T-helper 2 cell treated with Interferon-gamma antibody and Interleukin-4, amounts not matched to agents 100 ng/mL and 5 ng/mL, for 36 hours (primary cell): ENCODE measurements around the gene GRB10. TPM values are rescaled to one million over a fixed set of nuclear protein-coding genes. Genes with fewer than 3 reads are reported as not detected.

Experiments used
- intact Hi-C: fragments of 100-400 bp; cut with micrococcal nuclease; formaldehyde crosslinking; loops from one replicate; pipeline ENCODE4 v1.15.1; 2023
- total RNA-seq: library from RNA; stranded (reverse); gene quantifications from 2 replicates; pipeline ENCODE4 v1.2.3, GENCODE V29; 2022

GRB10 gene
- total RNA-seq, 1 donor from 2014 or later: 3.7 TPM

GRCh38 chr7:50674896-50675835 is 107.5 kb downstream of the GRB10 start:
- intact Hi-C loops: loop anchor here (5.0 kb wide), 2 partner anchors 78 to 467 kb away; no protein-coding TSS in a partner anchor

DNA sequence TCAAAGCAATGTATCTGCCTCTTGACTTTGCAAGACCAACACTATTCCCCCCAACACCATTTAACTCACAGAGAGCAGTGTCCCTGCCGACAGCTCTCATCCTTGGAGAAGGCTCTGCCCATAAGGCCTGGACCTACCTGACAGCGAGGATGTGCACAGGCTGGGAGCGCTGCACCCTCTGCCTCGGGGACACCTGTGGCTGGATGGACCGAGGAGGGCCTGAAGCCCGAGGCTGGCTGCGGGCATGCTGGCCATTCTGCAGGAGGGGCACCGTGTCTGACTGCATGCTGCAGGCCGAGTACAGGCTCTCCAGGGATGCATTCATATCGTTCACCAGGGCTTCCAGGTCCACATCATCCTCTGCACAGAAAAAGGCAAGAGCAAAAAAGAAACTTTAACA is 108.4 kb downstream of the GRB10 start:
- intact Hi-C loops: no loop called here

GRCh38 chr7:50673096-50673495 is 109.6 kb downstream of the GRB10 start:
- intact Hi-C loops: no loop called here

- intact Hi-C loops: no loop called here
Observed at GRCh38 chr7:50672045-50672444, 110.7 kb downstream of the GRB10 start.

DNA sequence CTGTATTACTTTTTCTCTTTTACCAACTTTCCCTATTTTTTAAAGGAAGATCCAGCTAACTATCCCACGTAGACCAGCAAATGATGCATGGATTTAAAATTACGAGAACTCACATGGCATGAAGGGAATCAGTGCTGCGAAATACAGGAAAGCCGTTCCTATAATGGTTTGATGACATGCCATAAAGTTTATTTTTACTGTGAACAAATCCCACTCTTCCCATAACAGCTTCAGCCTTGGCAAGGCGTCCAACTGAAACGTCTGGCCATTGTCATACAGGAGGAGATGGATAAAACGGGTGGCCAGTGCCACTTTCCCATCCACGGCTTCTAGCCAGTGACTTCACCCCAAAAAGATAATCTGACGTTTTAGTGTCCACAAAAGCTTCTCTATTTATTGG is 111.3 kb downstream of the GRB10 start:
- intact Hi-C loops: no loop called here

DNA sequence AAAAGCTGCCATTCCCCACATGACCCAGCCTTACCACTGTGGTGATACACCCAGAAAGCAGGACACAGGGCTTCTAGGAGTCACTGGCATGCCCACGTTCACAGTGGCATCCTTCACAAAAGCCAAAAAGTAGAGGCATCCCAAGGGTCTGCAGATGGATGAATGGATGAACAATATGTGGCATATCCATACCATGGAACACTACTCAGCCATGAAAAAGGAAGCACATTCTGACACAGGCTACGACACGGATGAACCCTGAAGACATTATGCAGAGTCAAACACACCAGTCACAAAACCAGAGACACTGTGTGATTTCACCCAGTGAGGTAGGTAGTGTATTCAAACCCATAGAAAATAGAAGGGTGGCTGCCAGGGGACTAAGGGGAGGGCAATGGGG is 112.8 kb downstream of the GRB10 start:
- intact Hi-C loops: no loop called here

DNA sequence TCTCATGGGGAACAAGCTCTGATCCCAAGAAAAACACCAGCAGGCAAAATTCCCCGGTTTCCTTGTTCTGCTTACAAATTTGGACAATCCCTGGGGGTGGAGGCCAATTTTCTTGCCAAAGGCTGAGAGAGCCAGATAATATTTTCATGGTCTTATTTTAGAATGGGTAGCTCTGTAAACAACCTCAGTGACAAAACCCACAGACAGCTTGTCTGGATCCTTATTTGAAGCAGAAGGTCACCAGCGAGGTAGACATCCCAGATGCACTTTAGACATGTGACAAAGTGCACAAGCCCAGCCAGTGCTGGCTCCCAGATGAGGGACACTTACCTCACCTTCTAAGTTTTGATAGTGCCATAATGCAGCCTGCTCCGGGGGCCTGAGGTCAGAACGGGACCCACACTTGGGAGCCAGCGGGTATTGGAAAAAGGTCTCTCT is 114.9 kb downstream of the GRB10 start:
- intact Hi-C loops: no loop called here

GRCh38 chr7:50667338-50667737 is 115.4 kb downstream of the GRB10 start:
- intact Hi-C loops: no loop called here

DNA sequence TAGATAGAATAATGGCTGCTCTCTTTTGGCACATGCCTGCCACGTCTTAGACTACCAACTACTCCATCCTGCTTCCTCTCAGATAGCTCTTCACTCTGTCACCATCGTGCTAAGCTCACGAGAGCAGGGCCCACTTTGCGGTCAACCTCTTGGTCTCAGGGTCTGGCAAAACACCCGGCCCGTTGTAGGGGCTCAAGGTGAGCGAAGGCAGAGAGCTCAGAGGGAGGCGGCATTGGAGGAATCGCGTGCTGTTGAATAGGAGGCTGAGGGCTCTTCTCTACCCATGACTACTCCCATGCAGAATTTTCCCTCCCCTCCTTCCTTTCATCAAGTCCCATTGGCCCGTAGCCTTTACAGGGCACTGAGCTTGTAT is 116.6 kb downstream of the GRB10 start:
- intact Hi-C loops: no loop called here

- intact Hi-C loops: no loop called here
Observed at GRCh38 chr7:50665403-50666123, 117.1 kb downstream of the GRB10 start.

DNA sequence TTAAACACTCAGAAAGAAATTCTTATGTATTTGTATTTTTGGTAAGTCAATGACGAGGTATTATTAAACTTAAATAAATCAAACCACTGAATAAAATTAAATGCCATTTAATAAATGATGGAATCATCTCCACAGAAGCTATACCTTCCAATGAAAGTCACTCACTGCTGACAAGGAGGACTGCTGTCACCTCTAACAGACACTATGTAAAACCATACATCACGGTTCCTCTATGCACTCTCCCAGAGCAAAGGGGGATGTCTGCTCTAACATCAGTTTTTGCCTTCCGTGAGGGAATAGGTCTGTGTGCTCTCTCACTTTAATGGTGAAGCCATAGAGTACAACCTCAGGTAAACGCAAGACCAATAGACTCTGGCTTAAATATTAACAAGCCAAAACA is 117.8 kb downstream of the GRB10 start:
- intact Hi-C loops: loop anchor here (5.0 kb wide), 4 partner anchors 53 to 218 kb away; no protein-coding TSS in a partner anchor

DNA sequence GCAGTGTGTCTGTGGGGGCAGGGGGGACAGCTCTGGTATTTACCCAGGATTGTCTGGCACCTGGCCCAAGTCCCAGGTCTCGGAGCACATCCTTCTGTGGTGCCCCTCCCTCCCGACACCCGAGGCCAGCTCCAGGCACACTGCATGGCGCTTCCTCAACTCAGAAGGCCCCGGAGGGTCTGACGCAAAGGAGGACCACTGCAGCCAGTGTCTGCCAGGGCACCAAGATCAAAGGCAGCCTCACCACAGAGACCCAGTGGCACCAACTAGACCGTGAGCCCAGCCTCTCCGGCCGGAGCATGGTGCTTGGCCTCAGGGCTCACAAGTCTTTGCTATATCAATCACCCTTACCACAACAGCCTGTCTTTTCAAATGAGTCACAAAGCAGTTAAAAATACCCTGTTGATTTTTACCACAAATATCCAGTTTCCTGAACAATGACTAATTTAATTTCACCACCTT is 118.2 kb downstream of the GRB10 start:
- intact Hi-C loops: loop anchor here (5.0 kb wide), 4 partner anchors 52 to 217 kb away; no protein-coding TSS in a partner anchor

GRCh38 chr7:50663396-50664102 is 119.1 kb downstream of the GRB10 start:
- intact Hi-C loops: loop anchor here (5.0 kb wide), 4 partner anchors 51 to 216 kb away; no protein-coding TSS in a partner anchor

DNA sequence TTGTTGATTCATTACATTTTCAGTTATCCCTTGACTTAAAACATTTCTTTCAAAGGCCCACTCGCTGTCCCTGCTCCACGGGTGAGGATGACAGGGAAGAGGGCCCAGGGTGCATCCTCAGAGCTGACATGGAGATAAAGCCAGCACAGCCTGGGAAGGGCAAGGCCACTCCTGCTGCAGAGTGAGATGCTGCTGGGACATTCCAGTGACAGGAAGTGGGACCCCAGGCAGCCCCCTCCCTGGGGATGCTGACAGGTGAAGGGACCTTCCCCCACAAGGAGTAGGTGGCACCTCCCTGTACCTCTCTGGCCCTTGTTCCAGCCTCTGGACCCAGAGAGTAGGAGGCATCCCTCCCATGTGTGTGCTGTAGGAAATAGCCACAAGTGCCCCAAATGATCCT is 119.7 kb downstream of the GRB10 start:
- intact Hi-C loops: loop anchor here (5.0 kb wide), 4 partner anchors 51 to 216 kb away; no protein-coding TSS in a partner anchor

DNA sequence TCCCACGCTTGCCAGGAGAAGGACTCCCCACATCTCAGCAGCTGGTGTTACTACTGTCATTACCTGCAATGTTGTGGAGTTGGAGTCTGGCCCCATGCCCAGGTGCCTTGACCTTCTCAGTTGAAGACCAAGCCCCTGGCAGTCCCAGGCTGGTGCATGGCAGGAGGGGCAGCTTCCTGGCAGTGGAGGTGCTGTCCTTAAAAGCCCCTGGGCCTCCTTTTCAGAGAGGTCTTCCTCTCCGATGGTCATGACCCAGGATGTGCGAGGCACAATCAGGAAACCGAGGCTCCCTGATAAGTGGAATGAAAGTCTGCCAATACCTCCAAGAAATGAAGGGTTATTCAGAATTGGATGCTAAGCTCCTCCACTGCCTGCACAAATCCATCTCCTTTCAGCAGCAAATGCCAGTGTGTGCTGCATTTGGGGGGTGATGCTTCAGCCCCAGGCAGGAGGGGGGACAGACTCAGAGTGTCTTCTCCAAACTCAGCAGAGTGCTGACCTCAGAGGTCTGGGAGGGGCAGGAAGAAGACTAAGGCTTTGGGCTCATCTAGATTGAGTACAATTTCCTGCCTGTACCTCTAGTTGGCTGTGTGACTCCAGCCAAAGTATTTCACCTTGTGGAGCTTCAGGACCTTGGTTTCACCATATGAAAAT is 120.5 kb downstream of the GRB10 start:
- intact Hi-C loops: loop anchor here (5.0 kb wide), 4 partner anchors 50 to 215 kb away; no protein-coding TSS in a partner anchor

GRCh38 chr7:50661345-50662040 is 121.2 kb downstream of the GRB10 start:
- intact Hi-C loops: loop anchor here (5.0 kb wide), 4 partner anchors 49 to 214 kb away; no protein-coding TSS in a partner anchor

DNA sequence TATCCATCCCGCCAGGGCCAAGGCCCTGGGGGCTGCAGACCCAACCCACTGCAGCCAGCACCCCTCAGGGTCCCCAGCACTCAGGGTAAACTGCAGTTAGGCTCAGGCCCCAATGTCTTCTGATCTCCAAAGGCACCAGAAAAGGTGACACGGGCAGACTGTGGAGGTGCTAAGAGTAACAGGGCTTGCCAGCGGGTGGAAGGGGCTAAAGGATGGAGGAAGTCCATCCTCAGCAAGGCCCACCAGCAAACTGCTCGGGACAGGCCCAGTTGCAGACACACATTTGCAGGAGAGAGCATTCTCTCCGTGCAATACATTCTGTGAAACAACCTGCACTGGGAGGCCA is 121.9 kb downstream of the GRB10 start:
- intact Hi-C loops: loop anchor here (1.0 to 5.0 kb wide), 5 partner anchors 49 to 214 kb away; no protein-coding TSS in a partner anchor

- intact Hi-C loops: loop anchor here (1.0 to 5.0 kb wide), 5 partner anchors 48 to 213 kb away; no protein-coding TSS in a partner anchor
Observed at GRCh38 chr7:50660040-50660829, 122.5 kb downstream of the GRB10 start.

- intact Hi-C loops: no loop called here
Observed at GRCh38 chr7:50659329-50659965, 123.2 kb downstream of the GRB10 start.
